GM19043 (cell line): Measurements from ENCODE around the gene HP.

Experiments
- ATAC-seq: cut with Tn5 transposase; IDR thresholded peaks from one replicate; pipeline ENCODE4 v1.9.1; 2021; ENCODE audit warnings: low read depth; ENCODE audit not compliant: unreplicated experiment

The HP gene

GRCh38 chr16:72083778-72084404 lies 29.6 kb downstream of the HP start:
- ATAC-seq = no peak

DNA sequence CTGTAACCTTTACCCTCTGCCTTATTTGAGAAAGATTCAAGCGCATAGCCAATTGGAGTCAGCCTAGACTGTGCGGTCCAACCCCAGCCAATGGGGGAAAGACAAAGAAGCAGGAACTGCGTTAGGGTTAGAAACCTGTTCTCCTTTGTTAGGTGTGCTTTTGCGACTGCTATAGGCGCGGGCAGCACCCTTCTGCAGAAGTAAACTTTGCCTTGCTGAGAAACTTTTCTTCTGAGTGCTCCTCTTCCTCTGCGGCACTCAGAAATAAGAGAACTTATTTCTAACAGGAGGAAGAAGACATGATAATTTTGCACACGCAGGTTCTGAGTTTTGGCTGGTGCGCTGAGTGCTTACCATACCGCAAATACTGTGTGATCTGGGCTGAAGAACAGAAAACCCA lies 30.1 kb downstream of the HP start:
- ATAC-seq = no peak

DNA sequence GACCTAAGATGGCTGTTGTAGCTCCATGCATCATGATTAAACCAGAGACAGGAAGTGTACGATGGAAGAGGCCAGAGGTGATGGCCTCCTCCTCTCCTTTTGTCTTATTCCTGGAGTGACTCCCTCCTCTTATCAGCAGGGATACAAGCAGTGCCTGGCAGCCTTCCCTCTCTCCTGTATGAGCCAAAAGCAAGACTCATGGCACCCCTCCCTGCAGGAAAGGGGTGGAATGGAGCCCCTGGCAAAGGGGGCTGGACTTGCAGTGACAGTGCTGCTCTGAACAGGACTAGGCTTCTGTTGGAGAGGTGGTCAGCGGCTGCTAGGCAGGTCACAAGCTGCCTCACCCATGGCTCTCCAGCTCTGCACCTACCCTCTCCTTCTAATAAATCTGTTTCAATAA lies 30.7 kb downstream of the HP start:
- no peak for ATAC-seq

DNA sequence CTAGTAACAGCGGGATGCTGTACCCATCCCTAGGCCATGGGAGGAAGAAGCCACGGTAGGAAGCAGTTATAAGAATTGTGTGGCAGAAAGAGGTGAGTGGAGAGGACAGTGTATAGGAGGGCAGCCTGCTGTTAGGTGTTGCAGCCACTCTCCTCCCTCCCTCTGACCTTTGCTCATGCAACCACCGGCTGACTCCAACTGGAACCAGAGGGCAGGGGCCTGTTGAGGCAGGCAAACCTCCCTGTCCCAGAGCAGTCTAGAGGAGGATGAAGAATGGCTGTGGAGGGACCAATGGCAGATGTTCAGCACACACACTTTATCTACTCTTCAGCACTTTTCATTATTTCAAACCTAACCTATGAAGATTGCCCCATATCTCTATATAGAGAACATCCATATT lies 36.9 kb downstream of the HP start:
- no peak for ATAC-seq

DNA sequence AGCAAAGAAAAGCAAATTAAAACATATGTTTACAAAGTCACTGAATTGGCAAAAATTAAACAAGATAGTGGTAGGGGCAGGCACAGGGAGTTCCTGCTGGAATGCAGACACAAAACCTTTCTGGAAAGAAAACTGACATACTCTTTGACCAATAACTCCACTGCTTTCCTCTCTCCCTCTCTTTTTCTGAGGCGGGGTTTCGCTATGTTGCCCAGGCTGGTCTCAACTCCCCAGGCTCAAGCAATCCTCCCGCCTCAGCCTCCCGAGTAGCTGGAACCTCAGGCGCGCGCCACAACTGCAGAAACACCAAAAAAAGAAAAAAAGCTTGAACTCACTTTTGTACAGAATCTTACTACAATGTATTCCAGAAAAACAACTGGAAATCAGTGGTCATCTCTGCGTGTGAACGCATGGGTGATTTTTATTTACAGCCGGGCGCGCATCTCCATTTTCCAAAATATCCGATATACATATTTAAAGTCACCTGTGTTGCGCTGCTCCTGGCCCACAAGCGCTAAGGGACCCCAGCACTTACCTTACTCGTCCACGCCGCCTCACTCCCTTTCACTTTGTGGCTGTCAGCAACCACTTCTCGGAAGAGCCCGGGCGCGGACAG lies 38.6 kb downstream of the HP start:
- no peak for ATAC-seq

DNA sequence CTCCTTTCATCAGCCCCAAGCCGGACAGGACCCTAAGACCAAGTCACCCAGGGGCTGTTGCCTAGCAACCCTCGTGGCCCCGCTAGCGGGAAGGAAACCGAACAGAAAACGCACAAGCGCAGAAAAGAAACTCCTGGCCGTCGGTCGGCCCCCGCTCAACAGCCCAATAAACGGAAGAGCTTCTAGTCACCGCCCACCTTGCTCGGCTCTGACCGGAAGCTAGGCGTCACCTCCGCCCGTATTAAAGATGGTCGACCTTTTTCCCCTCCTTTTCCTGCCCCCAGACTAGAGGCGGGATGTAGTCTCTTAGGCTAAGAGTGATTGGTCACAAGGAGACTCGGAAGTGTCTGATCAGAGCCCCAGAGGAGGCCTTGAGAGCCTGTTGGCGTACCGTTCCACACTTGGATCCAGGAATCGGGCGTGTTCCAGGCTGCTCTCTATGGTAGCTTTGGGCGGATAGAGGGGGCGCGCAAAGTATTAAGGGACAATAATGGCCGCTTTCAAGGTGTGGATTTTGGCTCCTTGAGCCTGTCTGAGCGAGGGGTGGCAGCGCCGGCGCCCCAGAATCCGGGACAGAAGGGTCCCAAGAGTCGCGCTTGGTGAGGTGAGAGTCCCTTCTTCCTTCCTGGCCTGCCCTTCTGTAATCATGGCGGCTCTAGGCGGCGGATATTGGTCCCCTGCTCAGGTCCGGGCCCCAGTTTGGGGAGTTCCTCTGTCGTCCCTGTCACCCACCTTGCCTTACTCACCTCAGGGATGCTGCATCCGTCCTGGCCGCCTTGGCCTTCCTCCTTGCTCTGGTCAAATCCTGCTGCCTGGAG lies 39.4 kb downstream of the HP start, which contains the start of the genes DHX38 and TXNL4B:
Gene DHX38, plus strand, starts transcription at position 400 of the 818 bp plus-strand sequence. CDS start 2,311 bp downstream, outside the sequence.
Gene TXNL4B, minus strand, starts transcription at position 173 of the 818 bp plus-strand sequence. CDS start 2,871 bp downstream, outside the sequence.
- peak; percentile 98 for ATAC-seq

DNA sequence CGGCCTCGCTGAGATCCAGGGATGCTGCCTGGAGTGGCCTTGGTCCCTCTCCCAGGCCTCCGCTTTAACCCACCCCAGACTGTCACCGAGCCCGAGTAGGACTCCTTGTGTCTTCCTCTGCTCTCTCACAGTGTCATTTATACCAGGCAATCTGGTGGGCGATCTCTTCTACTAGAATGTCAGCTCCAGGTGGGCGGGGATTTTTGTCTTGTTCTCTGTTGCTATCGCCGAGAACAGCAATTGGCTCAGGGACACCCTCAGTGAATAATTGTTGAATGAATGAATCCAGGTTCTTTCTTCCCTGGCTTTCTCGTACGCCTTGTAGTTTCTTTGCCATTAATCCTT lies 39.9 kb downstream of the HP start:
- ATAC-seq = no peak

DNA sequence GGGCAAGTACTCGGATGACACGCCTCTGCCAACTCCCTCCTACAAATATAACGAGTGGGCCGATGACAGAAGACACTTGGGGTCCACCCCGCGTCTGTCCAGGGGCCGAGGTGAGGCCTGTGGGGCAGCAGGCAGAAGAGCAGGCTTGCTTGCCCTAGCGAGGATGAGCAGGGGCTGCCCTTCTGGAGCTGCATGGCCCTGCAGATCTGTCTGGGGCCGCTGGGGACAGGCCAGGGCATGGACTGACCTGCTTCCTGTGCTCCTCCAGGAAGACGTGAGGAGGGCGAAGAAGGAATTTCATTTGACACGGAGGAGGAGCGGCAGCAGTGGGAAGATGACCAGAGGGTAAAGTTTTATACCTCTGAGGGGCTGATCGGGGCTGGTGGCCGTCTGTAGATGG lies 44.6 kb downstream of the HP start:
- no peak for ATAC-seq

GRCh38 chr16:72099377-72099818 lies 45.1 kb downstream of the HP start:
- ATAC-seq = peak; percentile 85

DNA sequence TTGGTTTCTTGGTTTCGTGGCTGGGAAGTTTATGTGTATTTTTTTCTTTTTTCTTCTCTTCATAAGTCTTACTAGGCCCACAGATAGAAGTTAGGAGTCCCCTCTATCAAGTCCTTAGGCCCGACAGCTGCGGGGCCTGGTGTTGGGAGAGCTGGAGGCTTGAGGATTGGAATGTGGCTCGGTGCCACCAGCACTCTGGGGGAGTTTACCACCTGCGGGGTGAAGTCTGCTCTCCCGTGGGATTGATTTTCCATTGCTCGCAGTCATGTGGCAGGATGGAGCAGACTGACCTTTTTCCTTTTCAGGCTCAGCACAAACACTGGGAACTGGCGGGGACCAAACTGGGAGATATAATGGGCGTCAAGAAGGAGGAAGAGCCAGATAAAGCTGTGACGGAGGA lies 46.9 kb downstream of the HP start:
- no peak for ATAC-seq

DNA sequence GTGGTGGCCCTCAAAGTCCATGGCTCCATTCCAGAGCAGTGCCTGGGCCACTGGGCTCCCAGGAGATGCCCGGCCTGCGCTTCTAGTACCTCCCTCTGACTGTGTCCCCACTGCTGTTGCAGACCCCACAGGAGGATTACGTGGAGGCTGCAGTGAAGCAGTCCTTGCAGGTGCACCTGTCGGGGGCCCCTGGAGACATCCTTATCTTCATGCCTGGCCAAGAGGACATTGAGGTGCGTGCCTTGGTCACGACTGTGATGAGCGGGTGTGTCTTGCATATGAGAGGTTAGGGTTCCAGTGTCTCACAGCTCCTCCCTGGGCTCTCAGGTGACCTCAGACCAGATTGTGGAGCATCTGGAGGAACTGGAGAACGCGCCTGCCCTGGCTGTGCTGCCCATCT lies 50.6 kb downstream of the HP start:
- ATAC-seq = no peak

GRCh38 chr16:72105978-72106377 lies 51.7 kb downstream of the HP start:
- no peak for ATAC-seq

- no peak for ATAC-seq
Observed at GRCh38 chr16:72107371-72107770, 53.1 kb downstream of the HP start.

DNA sequence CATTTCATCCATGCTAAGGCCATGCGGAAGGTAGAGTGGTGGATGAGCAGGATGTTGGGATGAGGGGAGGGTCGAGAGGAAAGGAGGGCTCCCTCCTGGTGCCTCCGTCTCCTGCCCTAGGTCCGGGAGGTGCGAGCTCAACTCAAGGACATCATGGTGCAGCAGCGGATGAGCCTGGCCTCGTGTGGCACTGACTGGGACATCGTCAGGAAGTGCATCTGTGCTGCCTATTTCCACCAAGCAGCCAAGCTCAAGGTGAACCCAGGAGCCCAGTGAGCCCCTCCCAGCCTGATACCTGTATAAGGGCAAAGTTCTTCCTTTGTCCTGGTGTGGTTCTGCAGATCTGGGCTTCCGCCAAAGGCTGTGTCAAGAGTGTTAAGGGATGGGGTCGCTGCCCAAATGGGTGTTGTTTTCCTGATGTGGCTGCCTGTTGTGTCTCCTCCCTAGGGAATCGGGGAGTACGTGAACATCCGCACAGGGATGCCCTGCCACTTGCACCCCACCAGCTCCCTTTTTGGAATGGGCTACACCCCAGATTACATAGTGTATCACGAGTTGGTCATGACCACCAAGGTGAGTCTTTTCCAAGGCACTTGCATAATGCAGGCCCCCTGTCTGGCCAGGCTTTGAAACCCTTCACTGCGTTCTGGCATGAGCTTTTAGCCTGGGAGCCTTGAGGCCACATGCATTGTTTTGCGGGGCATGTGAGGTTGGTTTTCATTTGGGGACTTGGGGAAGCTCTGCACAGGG lies 54.2 kb downstream of the HP start:
- ATAC-seq = no peak

DNA sequence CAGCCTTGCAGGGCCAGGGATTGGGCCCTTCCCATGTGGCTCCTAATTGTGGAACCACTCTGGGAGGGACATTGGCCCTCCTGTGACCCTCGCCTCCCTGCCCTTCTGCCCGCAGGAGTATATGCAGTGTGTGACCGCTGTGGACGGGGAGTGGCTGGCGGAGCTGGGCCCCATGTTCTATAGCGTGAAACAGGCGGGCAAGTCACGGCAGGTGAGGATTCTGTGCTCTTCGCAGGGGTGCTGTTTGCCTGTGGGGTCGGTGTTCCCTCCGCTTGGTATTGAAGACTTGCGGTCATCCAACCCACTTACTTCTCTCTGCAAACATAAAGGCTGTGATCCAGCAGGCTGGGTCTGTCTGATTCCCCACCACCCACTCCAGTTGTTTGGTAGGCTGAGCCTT lies 55.0 kb downstream of the HP start:
- no peak for ATAC-seq

DNA sequence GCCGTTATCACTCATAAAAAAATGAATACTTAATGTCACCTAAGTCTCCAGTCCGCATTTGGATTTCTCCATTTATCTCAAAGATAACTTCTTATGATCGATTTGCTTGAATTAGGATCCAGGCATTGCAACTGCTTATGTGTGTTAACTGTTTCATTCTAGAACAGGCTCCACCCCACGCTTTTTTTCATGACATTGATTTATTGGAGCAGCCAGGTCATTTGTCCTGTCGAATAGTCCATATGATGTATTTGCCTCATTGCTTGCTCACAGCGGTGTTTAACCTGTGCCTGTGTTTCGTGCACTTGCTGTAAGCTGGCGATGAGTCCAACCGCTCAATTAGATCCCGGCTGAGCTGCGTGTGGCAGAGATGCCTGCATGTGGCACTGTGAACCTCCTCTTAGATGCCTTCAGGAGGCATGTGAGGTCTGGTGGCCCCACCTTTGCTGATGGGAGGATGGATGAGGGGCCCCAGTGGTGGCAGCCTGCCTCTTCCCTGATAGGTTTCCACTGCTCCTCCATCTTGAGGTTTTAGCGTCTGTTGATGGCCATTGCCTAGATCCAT lies 55.7 kb downstream of the HP start:
- no peak for ATAC-seq
